Progenitor cell of endocrine pancreas (in vitro differentiated cells): Measurements from ENCODE around the gene RPS27. TPM values are rescaled to one million over a fixed set of nuclear protein-coding genes. Genes with fewer than 3 reads are reported as not detected.
"Not testable (repeated sequence)": the region's sequence is repeated elsewhere in the genome, so short reads cannot be mapped to it uniquely, and the experiment has no call there.

ENCODE experiments used
- DNase-seq: peaks from one replicate; pipeline ENCODE4 v3.0.0; 2021; ENCODE audit warnings: low spot score; ENCODE audit not compliant: unreplicated experiment
- H3K27ac Mint-ChIP-seq: 2 replicates; pipeline ENCODE4 v1.8.0; 2021; ENCODE audit warnings: mild to moderate bottlenecking, moderate library complexity, mixed read lengths
- H3K27me3 Mint-ChIP-seq: 2 replicates; pipeline ENCODE4 v1.8.0; 2021; ENCODE audit warnings: mixed read lengths
- H3K36me3 Mint-ChIP-seq: 2 replicates; pipeline ENCODE4 v1.8.0; 2022; ENCODE audit warnings: mixed read lengths; ENCODE audit not compliant: insufficient read depth
- H3K4me1 Mint-ChIP-seq: 2 replicates; pipeline ENCODE4 v1.8.0; 2021; ENCODE audit warnings: low read depth, mixed read lengths
- H3K4me3 Mint-ChIP-seq: 2 replicates; pipeline ENCODE4 v1.8.0; 2021; ENCODE audit warnings: low read depth, mild to moderate bottlenecking, moderate library complexity, mixed read lengths
- H3K9me3 Mint-ChIP-seq: 2 replicates; pipeline ENCODE4 v1.8.0; 2021; ENCODE audit warnings: low read depth, mixed read lengths
- CTCF ChIP-seq: fragments of 200-600 bp; sonication (generic); IDR thresholded peaks from one replicate; pipeline ENCODE4 v1.5.0; 2021; ENCODE audit warnings: antibody characterized with exemption, mild to moderate bottlenecking; ENCODE audit not compliant: unreplicated experiment
- total RNA-seq: library from RNA; stranded (reverse); gene quantifications from 2 replicates; pipeline ENCODE4 v1.2.1, GENCODE V29; 2021

The RPS27 gene
- total RNA-seq, 1 donor from 2014 or later: 2,294 TPM

GRCh38 chr1:153991806-153992205, 1.2 kb downstream of the RPS27 start:
- H3K36me3 Mint-ChIP-seq: peaks cover 27% of the 10 kb centered on the region
- TF ChIP-seq CTCF: no peak
- H3K27me3 Mint-ChIP-seq: no peaks in the 10 kb centered on the region
- DNase-seq: no peak
- H3K4me1 Mint-ChIP-seq: peaks cover 18% of the 10 kb centered on the region
- peaks cover 4% of the 10 kb centered on the region for H3K9me3 Mint-ChIP-seq
- peak overlapping the region; percentile 96 for H3K4me3 Mint-ChIP-seq
- H3K27ac Mint-ChIP-seq: peak overlapping the region; percentile 99

- Mint-ChIP-seq H3K36me3 (peaks cover 27% of the 10 kb centered on the region), H3K27ac (peak overlapping the region; percentile 23), H3K4me1 (peaks cover 17% of the 10 kb centered on the region), H3K27me3 (no peaks in the 10 kb centered on the region), H3K4me3 (no peak overlapping the region), H3K9me3 (peaks cover 4% of the 10 kb centered on the region)
- no peak for DNase-seq
- no peak for TF ChIP-seq CTCF
Observed at GRCh38 chr1:153995202-153995601, 4.6 kb downstream of the RPS27 start.

- Mint-ChIP-seq H3K27me3 (no peaks in the 10 kb centered on the region), H3K9me3 (peaks cover 4% of the 10 kb centered on the region), H3K4me3 (no peak overlapping the region), H3K27ac (peak overlapping the region; percentile 64), H3K36me3 (peaks cover 27% of the 10 kb centered on the region), H3K4me1 (peaks cover 17% of the 10 kb centered on the region)
- DNase-seq: no peak
- TF ChIP-seq CTCF: no peak
Observed at GRCh38 chr1:153995640-153996039, 5.1 kb downstream of the RPS27 start.

- not testable (repeated sequence) for H3K27ac Mint-ChIP-seq, H3K4me3 Mint-ChIP-seq, H3K27me3 Mint-ChIP-seq, H3K9me3 Mint-ChIP-seq, DNase-seq
- Mint-ChIP-seq H3K4me1 (peaks cover 15% of the 10 kb centered on the region), H3K36me3 (peaks cover 19% of the 10 kb centered on the region)
Observed at GRCh38 chr1:153996882-153997281, 6.3 kb downstream of the RPS27 start.

GRCh38 chr1:154000420-154000819, 9.9 kb downstream of the RPS27 start:
- no peaks in the 10 kb centered on the region for H3K27me3 Mint-ChIP-seq
- peaks cover 5% of the 10 kb centered on the region for H3K36me3 Mint-ChIP-seq
- H3K4me1 Mint-ChIP-seq: peaks cover 9% of the 10 kb centered on the region
- DNase-seq: no peak
- H3K4me3 Mint-ChIP-seq: no peak overlapping the region
- peaks cover 4% of the 10 kb centered on the region for H3K9me3 Mint-ChIP-seq
- H3K27ac Mint-ChIP-seq: peak overlapping the region; percentile 95
- no peak for TF ChIP-seq CTCF

- no peak for TF ChIP-seq CTCF
- H3K27me3 Mint-ChIP-seq: no peaks in the 10 kb centered on the region
- no peak for DNase-seq
- H3K27ac Mint-ChIP-seq: no peak overlapping the region
- H3K4me1 Mint-ChIP-seq: peaks cover 7% of the 10 kb centered on the region
- no peaks in the 10 kb centered on the region for H3K9me3 Mint-ChIP-seq
- no peak overlapping the region for H3K4me3 Mint-ChIP-seq
- H3K36me3 Mint-ChIP-seq: no peaks in the 10 kb centered on the region
Observed at GRCh38 chr1:154006136-154006535, 15.6 kb downstream of the RPS27 start.
